ENCODE measurements around the gene LYG1. TPM values are rescaled to one million over a fixed set of nuclear protein-coding genes. Genes with fewer than 3 reads are reported as not detected.
A peak's percentile ranks its signal among the peaks of the same experiment; 100 is the strongest.
"Not testable (repeated sequence)": the region's sequence is repeated elsewhere in the genome, so short reads cannot be mapped to it uniquely, and the experiment has no call there.

Gene LYG1
- total RNA-seq, 2 donors from 2014 or later: 1.1 to 1.8 TPM

DNA sequence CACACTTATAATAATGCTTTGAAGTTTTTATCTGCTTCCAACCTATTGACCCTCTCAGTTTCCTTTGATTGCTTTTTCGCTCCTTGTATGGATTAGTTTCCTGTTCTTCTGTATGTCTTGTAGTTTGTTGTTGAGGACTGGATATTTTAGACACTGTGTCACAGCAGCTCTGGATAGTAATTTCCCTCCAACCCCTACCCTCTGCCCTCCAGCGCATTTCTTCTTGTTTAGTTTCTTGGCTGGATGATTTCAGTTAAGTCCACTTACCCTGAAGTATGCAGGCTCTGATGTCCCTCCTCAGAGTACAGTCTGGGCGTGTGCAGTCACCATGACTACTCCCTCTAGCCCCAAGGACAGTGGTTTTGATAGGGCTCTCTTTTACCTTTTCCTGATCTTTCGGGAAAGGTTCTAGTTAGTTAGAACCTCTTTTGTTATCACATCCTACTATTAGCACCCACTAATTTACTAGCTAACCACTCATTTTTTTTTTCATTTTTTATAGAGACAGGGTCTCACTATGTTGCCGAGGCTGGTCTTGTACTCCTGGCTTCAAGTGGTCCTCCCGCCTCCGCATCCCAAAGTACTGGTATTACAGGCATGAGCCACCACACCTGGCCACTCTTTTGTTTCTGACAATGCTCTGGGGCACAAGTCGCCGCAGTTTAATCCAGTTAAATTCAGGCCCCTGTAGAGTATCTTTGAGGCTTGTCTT lies 16.3 kb upstream of the LYG1 start:
- Mint-ChIP-seq H3K4me3 (no peak overlapping the region), H3K27me3 (no peaks in the 10 kb centered on the region), H3K36me3 (ENCODE audit: low read depth) (peaks cover 4% of the 10 kb centered on the region), H3K27ac (no peak overlapping the region), H3K4me1 (no peaks in the 10 kb centered on the region)
- no peaks in the 10 kb centered on the region for H3K9me3 ChIP-seq (ENCODE audit: control insufficient read depth, low read length, poor library complexity, severe bottlenecking)
- DNase-seq: no peak
- no peak for ATAC-seq

DNA sequence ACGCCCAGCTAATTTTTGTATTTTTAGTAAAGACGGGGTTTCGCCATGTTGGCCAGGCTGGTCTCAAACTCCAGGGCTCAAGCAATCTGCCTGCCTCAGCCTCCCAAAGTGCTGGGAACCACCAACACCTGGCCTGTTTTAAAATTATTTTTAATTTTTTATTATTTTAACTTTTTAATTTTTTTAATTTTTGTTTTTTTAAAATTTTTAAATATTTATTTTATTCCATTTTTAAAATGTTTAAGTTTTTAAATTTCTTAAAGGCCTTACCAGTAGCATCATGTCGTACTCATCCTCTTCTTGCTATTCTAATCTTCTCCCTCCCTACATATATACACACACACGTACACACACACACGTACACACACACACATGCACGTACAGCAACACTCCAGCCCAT lies 1.4 kb downstream of the LYG1 start:
- Mint-ChIP-seq H3K4me1 (peaks cover 2% of the 10 kb centered on the region), H3K27me3 (no peaks in the 10 kb centered on the region), H3K4me3 (no peak overlapping the region), H3K36me3 (ENCODE audit: low read depth) (peaks cover 8% of the 10 kb centered on the region), H3K27ac (no peak overlapping the region)
- ATAC-seq (no peak), DNase-seq (no peak)
- no peaks in the 10 kb centered on the region for H3K9me3 ChIP-seq (ENCODE audit: control insufficient read depth, low read length, poor library complexity, severe bottlenecking)

DNA sequence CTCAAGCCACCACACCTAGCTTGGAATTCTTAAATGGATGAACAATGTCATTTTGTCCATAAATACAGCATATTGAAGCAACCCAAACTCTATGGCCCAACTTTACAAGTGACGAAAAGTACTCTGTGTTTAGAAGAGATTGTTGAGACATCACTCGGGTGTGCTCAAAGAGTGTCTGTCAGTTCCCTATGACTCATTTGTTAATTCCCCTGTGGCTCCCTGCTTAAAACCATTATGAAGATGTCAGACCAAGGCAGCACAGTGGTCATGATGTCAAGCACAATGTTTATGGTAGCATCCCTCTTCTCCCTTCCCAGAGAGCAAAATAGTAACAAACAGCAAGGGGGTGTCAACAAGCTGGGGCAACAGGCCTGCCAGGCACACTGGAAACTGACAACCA lies 3.0 kb downstream of the LYG1 start:
- no peaks in the 10 kb centered on the region for H3K27me3 Mint-ChIP-seq
- H3K4me3 Mint-ChIP-seq: no peak overlapping the region
- H3K9me3 ChIP-seq (ENCODE audit: control insufficient read depth, low read length, poor library complexity, severe bottlenecking): no peaks in the 10 kb centered on the region
- DNase-seq (no peak), ATAC-seq (no peak)
- H3K4me1 Mint-ChIP-seq: peaks cover 2% of the 10 kb centered on the region
- no peak overlapping the region for H3K27ac Mint-ChIP-seq
- peaks cover 2% of the 10 kb centered on the region for H3K36me3 Mint-ChIP-seq (ENCODE audit: low read depth)

DNA sequence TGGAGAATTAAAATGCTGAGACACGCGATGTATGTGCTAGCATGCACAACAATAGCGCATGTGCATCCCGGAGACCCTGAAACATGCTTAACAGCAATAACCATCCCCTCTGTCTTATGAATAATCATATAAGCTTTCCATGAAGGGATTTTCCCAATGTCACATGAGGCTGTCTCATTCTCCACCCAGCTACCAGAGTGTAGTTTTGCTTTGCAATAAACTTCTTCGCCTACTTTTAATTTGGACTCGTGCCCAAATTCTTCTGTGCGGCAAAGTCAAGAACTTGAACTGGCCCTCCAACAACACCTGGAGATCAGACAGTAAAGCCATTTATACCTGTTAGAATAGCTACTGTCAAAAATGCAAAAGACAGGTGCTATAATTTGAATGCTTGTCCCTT lies 15.5 kb downstream of the LYG1 start:
- DNase-seq: no peak
- H3K4me3 Mint-ChIP-seq: no peak overlapping the region
- ATAC-seq: no peak
- no peaks in the 10 kb centered on the region for H3K27me3 Mint-ChIP-seq
- peaks cover 1% of the 10 kb centered on the region for H3K36me3 Mint-ChIP-seq (ENCODE audit: low read depth)
- no peak overlapping the region for H3K27ac Mint-ChIP-seq
- peaks cover 2% of the 10 kb centered on the region for H3K4me1 Mint-ChIP-seq
- H3K9me3 ChIP-seq (ENCODE audit: control insufficient read depth, low read length, poor library complexity, severe bottlenecking): no peaks in the 10 kb centered on the region

DNA sequence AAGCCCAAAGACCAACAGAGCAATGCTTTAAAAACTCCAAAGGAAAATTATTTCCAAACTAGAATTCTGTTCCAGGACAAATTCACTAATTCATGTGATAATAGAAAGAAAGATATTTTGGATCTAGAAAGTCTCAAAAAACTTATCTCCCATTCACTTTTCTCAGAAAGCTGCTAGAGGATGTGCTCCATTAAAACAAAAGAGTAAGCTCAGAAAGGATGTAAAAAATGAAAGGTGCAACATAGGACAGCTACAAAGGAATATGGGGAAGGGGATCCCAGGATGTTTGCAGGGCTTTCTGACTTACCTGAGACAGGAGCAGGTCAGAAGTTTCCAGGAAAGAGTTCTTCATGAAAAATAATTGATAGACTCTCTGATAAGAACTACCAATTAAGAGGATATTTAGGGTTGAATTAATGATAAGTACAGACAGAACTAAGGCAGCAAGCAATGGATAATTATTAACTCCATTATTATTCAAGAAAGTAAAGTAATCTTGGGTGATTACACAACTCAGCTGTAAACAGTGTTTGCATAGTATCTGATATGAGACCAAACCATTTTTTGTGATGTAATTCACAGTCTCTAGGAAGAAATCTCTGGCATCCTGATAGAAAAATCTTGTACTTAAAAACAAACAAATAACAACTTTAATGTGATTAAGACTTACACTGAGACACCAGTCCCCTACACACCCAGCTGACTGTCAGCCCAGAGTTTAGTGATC lies 20.9 kb downstream of the LYG1 start:
- H3K36me3 Mint-ChIP-seq (ENCODE audit: low read depth): peaks cover 11% of the 10 kb centered on the region
- no peak for DNase-seq
- no peaks in the 10 kb centered on the region for H3K4me1 Mint-ChIP-seq
- no peaks in the 10 kb centered on the region for H3K9me3 ChIP-seq (ENCODE audit: control insufficient read depth, low read length, poor library complexity, severe bottlenecking)
- H3K27ac Mint-ChIP-seq: no peak overlapping the region
- no peak overlapping the region for H3K4me3 Mint-ChIP-seq
- ATAC-seq: no peak
- no peaks in the 10 kb centered on the region for H3K27me3 Mint-ChIP-seq

DNA sequence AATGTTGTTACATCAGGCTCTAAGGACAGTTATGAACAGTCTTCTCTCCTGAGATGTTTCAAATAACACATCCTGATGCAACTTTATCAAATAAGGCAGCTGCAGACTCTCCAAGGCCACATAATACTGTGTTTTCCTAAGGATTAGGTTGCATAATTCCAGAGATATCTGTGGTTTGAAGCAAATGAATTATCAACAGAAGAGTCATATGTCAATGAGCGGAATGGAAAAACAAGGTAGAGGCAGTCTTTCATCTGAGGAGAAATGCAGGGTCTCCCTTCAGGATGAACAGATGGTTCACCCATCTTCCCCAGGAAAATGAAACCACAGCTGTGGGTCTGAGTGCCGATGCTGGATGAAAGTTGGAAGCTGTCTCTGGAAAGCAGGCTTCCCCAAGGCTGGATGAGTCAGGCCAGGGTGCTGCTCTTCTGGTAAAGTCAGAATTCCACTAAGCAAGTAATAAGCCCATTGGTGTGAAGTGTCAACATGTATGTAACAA lies 22.2 kb downstream of the LYG1 start:
- Mint-ChIP-seq H3K4me3 (no peak overlapping the region), H3K27ac (no peak overlapping the region), H3K4me1 (no peaks in the 10 kb centered on the region), H3K27me3 (no peaks in the 10 kb centered on the region), H3K36me3 (ENCODE audit: low read depth) (peaks cover 11% of the 10 kb centered on the region)
- DNase-seq (no peak), ATAC-seq (no peak)
- H3K9me3 ChIP-seq (ENCODE audit: control insufficient read depth, low read length, poor library complexity, severe bottlenecking): no peaks in the 10 kb centered on the region

DNA sequence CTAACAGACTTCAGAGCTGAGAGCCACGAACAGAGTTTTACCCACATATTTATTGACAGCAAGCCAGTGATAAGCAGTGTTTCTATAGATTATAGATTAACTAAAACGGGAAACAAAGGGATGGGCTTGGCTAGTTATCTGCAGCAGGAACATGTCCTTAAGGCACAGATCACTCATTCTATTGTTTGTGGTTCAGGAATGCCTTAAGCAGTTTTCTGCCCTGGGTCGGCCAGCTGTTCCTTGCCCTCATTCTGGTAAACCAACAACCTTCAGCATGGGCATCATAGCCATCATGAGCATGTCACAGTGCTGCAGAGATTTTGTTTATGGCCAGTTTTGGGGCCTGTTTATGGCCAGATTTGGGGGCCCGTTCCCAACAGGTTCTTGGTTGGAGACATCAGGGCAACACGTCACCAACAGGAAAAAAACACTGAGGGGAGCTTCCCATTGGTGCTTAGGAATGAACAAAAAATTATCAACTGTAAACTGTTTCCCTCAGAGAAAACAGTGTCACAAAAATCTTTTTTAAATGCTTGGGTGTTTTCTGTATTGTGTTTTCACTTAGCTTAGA lies 22.7 kb downstream of the LYG1 start:
- peaks cover 11% of the 10 kb centered on the region for H3K36me3 Mint-ChIP-seq (ENCODE audit: low read depth)
- H3K27ac Mint-ChIP-seq; H3K27me3 Mint-ChIP-seq; ATAC-seq; DNase-seq; H3K4me1 Mint-ChIP-seq; H3K4me3 Mint-ChIP-seq; H3K9me3 ChIP-seq (ENCODE audit: control insufficient read depth, low read length, poor library complexity, severe bottlenecking): not testable (repeated sequence)

DNA sequence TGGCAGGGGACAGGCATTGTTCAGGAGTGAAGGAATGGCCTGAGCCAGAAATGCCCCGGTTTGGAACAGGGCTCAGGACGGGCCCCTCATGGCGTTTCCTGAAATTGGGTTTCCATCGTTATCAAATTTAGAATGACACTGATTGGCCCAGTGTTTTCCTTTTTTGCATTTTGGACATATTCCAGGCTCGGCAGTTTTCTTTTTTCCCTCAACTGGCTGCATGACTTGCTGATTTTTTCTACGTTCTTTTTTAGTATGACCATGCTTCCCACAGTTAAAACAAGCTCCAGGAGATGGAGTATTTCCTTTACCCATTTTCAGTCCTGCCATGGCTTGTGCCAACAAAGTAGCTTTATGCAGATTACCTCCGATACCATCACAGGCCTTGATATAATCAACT lies 25.1 kb downstream of the LYG1 start:
- H3K27ac Mint-ChIP-seq: no peak overlapping the region

DNA sequence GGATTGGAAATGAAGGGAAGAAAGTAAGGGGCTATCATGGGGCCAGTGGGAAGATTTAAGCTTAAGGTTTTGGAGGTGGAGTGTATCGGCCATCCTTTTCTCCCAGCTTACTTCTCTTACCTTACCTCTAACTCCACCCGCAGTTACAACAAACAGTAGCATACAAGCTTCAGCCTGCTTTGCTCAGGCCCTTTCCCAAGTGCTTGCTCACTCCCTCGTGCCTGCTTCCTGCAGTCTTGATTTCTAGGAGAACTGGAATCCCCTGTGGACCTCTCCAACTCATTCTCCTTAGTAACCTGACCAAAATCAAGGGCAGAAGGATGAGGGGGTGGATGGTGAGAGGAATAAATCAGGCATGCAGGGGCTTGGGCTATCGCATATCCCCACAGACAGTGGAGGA lies 39.8 kb downstream of the LYG1 start:
- Mint-ChIP-seq H3K4me1 (no peaks in the 10 kb centered on the region), H3K36me3 (ENCODE audit: low read depth) (no peaks in the 10 kb centered on the region), H3K27ac (peak overlapping the region; percentile 34), H3K4me3 (no peak overlapping the region), H3K27me3 (no peaks in the 10 kb centered on the region)
- no peaks in the 10 kb centered on the region for H3K9me3 ChIP-seq (ENCODE audit: control insufficient read depth, low read length, poor library complexity, severe bottlenecking)
- ATAC-seq (no peak), DNase-seq (no peak)

More for the DNA sequence above, 25.1 kb downstream of the LYG1 start:
- H3K9me3 ChIP-seq (ENCODE audit: control insufficient read depth, low read length, poor library complexity, severe bottlenecking): no peaks in the 10 kb centered on the region
- Mint-ChIP-seq H3K36me3 (ENCODE audit: low read depth) (peaks cover 11% of the 10 kb centered on the region), H3K27me3 (no peaks in the 10 kb centered on the region), H3K4me3 (no peak overlapping the region), H3K4me1 (no peaks in the 10 kb centered on the region)
- ATAC-seq (no peak), DNase-seq (no peak)

DNA sequence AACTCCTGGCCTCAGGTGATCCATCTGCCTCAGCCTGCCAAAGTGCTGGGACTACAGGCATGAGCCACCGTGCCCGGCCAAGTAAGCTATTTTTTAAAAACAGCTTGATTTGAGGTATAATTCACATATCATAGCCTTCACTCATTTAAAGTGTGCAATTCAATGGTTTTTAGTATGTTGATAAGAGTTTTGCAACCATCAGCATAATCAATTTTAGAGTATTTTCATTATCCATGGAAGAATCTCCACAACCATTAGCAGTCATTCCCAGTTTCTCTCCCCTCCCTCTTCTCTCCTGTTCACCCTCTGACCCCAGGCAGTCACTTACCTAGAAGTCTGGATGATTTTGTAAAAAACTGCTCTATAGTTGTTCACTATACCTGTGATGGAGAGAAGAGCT lies 40.8 kb downstream of the LYG1 start:
- DNase-seq: no peak
- Mint-ChIP-seq H3K36me3 (ENCODE audit: low read depth) (no peaks in the 10 kb centered on the region), H3K27me3 (no peaks in the 10 kb centered on the region), H3K4me3 (no peak overlapping the region), H3K4me1 (no peaks in the 10 kb centered on the region), H3K27ac (no peak overlapping the region)
- no peaks in the 10 kb centered on the region for H3K9me3 ChIP-seq (ENCODE audit: control insufficient read depth, low read length, poor library complexity, severe bottlenecking)
- ATAC-seq: no peak

DNA sequence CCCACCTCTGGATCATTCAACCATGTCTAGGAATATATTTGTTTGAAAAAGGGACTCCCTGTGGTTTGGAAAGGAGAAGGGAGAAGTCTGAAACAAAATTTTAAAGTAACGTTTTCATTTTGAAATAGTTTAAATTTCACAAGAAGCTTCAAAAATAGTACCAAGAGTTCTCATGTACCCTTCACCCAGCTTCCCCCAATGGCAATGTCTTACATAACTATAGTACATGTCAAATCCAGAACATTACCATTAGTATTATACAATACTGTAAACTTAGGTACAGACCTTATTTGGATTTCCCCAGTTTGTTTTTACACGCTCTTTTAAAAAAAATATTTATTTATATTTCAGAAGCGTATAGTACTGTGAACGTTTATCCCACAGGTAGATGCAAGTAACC lies 41.5 kb downstream of the LYG1 start:
- H3K4me1 Mint-ChIP-seq: no peaks in the 10 kb centered on the region
- DNase-seq (no peak), ATAC-seq (no peak)
- no peak overlapping the region for H3K27ac Mint-ChIP-seq
- H3K36me3 Mint-ChIP-seq (ENCODE audit: low read depth): no peaks in the 10 kb centered on the region
- H3K27me3 Mint-ChIP-seq: no peaks in the 10 kb centered on the region
- no peaks in the 10 kb centered on the region for H3K9me3 ChIP-seq (ENCODE audit: control insufficient read depth, low read length, poor library complexity, severe bottlenecking)
- H3K4me3 Mint-ChIP-seq: no peak overlapping the region

DNA sequence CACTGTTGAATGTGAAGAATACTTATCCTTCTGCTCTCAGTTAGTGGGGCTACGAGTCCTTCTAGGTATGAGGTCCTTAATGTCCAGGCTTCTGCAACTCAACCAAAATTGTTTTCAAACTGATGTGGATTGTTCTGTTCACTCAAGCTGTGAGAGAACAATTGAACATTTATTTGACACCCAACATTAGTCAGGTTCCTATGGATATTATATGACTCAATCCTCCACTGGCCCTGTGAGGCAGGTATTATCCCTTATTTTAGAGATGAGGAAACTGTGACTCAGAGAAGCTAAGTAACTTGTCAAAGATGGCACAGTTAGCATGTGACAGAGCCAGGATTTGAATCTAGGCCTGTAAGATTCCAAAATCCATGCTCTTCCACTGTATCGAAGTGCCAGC lies 44.3 kb downstream of the LYG1 start:
- DNase-seq (no peak), ATAC-seq (no peak)
- Mint-ChIP-seq H3K4me1 (peaks cover 4% of the 10 kb centered on the region), H3K36me3 (ENCODE audit: low read depth) (peaks cover 2% of the 10 kb centered on the region), H3K27me3 (no peaks in the 10 kb centered on the region), H3K4me3 (no peak overlapping the region), H3K27ac (no peak overlapping the region)
- no peaks in the 10 kb centered on the region for H3K9me3 ChIP-seq (ENCODE audit: control insufficient read depth, low read length, poor library complexity, severe bottlenecking)

DNA sequence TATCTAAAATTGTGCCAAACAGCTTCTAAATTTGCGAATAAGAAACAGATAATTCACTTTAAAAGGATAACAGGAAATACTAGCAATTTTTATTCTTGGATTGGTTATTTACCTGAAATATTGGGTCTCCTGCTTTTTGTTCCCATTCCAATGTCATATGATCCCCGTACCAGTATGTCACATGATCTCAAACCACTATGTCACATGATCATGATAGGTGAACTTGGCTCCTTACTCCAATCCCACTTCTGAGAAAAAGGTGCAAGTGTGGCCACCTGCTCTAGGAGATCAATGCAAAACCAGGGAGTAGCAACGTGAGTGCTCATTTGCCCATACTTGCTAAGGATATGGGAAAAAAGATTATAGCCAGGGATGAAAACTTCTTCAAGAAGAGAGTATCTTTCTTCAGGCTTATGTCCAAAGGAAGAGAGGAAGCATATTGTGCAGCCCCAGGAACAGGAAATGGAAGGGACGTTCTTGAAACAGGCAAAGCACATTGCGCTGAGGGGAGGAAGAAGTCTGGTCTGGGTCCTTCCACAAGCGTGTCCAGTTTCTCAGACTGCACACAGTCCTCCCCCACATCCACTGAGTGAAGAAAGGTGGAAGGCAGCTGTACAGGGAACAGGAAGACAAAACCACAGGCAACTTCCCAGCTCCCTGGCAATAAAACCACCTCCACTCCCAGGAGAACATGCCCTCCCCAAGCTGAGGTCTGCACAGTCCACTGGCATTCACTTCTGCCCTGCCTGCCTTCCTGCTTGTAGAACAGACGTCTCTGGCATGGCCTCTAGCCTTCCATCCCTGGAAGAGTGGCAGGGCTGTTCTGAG lies 45.3 kb downstream of the LYG1 start, which contains the start of gene LYG2:
TSS of gene LYG2 (minus strand) at position 176 of the 828 bp plus-strand sequence. CDS start 1,406 bp downstream, outside the sequence.
- ATAC-seq (no peak), DNase-seq (no peak)
- peaks cover 2% of the 10 kb centered on the region for H3K36me3 Mint-ChIP-seq (ENCODE audit: low read depth)
- H3K4me1 Mint-ChIP-seq: peaks cover 4% of the 10 kb centered on the region
- no peaks in the 10 kb centered on the region for H3K27me3 Mint-ChIP-seq
- H3K4me3 Mint-ChIP-seq: no peak within 1 kb of the TSS
- no peaks in the 10 kb centered on the region for H3K9me3 ChIP-seq (ENCODE audit: control insufficient read depth, low read length, poor library complexity, severe bottlenecking)
- H3K27ac Mint-ChIP-seq: no peak within 1 kb of the TSS
